HEK293T (cell line): ENCODE data around the gene CLEC18C.
"Not testable (repeated sequence)": the region's sequence is repeated elsewhere in the genome, so short reads cannot be mapped to it uniquely, and the experiment has no call there.

Experiments
- ARNT ChIP-seq: fragments of 450-650 bp; IDR thresholded peaks from 2 replicates; pipeline ENCODE4 v1.6.1; 2017; ENCODE audit warnings: mild to moderate bottlenecking
- ELF4 ChIP-seq: fragments of 450-650 bp; IDR thresholded peaks from 2 replicates; pipeline ENCODE4 v1.6.1; 2017; ENCODE audit warnings: antibody characterized with exemption
- L3MBTL2 ChIP-seq: fragments of 450-650 bp; conservative IDR thresholded peaks from 2 replicates; pipeline ENCODE4 v1.6.1; 2016; ENCODE audit warnings: mild to moderate bottlenecking

DNA sequence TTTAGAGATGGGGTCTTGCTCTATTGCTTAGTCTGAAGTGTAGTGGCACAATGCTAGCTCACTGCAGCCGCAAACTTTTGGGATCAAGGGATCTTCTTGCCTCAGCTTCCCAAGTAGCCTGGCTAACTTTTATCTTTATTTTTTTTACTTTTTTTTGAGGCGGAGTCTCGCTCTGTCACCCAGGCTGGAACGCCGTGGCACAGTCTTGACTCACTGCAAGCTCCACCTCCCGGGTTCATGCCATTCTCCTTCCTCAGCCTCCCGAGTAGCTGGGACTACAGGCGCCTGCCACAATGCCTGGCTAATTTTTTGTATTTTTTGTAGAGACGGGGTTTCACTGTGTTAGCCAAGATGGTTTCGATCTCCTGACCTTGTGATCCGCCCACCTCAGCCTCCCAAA, 47.4 kb upstream of the CLEC18C start:
- TF ChIP-seq L3MBTL2, ELF4, ARNT: not testable (repeated sequence)
